Uterus (tissue), 2 donors: ENCODE data around the gene ANKRD36.

ENCODE experiments used
- CTCF ChIP-seq, 4 experiments: fragments of 200-600 bp in 2 of 4; fragments of 450-650 bp in 2 of 4; sonication (generic) in 2 of 4; IDR thresholded peaks; one replicate each; pipeline ENCODE4 v1.5.1; 2016 to 2019; ENCODE audit warnings: antibody characterized with exemption in 4 of 4, mild to moderate bottlenecking in 2 of 4, moderate library complexity in 1 of 4
- POLR2A ChIP-seq, 2 donors: fragments of 450-650 bp; IDR thresholded peaks; one replicate each; pipeline ENCODE4 v1.6.1; 2016; ENCODE audit warnings: antibody characterized with exemption in 2 of 2, mild to moderate bottlenecking in 1 of 2, moderate library complexity in 1 of 2

GRCh38 chr2:97210325-97210724, 97.4 kb downstream of the ANKRD36 start:
- TF ChIP-seq POLR2A (IDR thresholded peaks at IDR 0.05), result no peak
- no peak for TF ChIP-seq CTCF (IDR thresholded peaks at IDR 0.05)
